Effector memory CD4-positive, alpha-beta T cell (primary cell): ENCODE measurements around the gene SMAD5.

Source experiments
- DNase-seq, 3 donors: peaks; one replicate each; pipeline ENCODE4 v3.0.0-alpha.2; 2020
- H3K27ac ChIP-seq: 2 replicates; pipeline ENCODE4 v1.7.0; 2013; ENCODE audit warnings: mild to moderate bottlenecking, low read length, moderate library complexity; ENCODE audit not compliant: insufficient read depth, poor library complexity, severe bottlenecking
- H3K27me3 ChIP-seq: replicated peaks from 2 replicates; pipeline ENCODE4 v1.7.0; 2013; ENCODE audit warnings: mild to moderate bottlenecking, low read length; ENCODE audit not compliant: insufficient read depth, control insufficient read depth, poor library complexity, severe bottlenecking
- H3K36me3 ChIP-seq: 2 replicates; pipeline ENCODE4 v1.7.0; 2013; ENCODE audit warnings: mild to moderate bottlenecking, low read length, moderate library complexity; ENCODE audit not compliant: control insufficient read depth, insufficient read depth
- H3K4me1 ChIP-seq: 2 replicates; pipeline ENCODE4 v1.7.0; 2013; ENCODE audit warnings: low read length, mild to moderate bottlenecking; ENCODE audit not compliant: control insufficient read depth, insufficient read depth, poor library complexity, severe bottlenecking
- H3K4me3 ChIP-seq: 2 replicates; pipeline ENCODE4 v1.7.0; 2013; ENCODE audit warnings: low read length, low read depth, mild to moderate bottlenecking; ENCODE audit not compliant: insufficient read depth, poor library complexity, severe bottlenecking
- H3K9me3 ChIP-seq: 2 replicates; pipeline ENCODE4 v1.7.0; 2013; ENCODE audit warnings: mild to moderate bottlenecking, low read length, moderate library complexity; ENCODE audit not compliant: control insufficient read depth
- total RNA-seq, 3 donors: gene quantifications; one replicate each; lab custom pipeline; 2026; lab: John Stamatoyannopoulos, UW

Gene SMAD5
- total RNA-seq = 24.5 to 25.2 (median 24.8) reads per million in 3 donors

GRCh38 chr5:136132557-136133221 is at the start of gene SMAD5:
Gene SMAD5 (plus strand): TSS chr5:136132845. CDS start chr5:136153761, 20,916 bp downstream.
- Histone ChIP-seq H3K4me3 (peak within 1 kb of the TSS; percentile 69), H3K36me3 (no peaks in the 10 kb centered on the region), H3K27me3 (no peaks in the 10 kb centered on the region), H3K4me1 (no peaks in the 10 kb centered on the region), H3K9me3 (no peaks in the 10 kb centered on the region), H3K27ac (peak within 1 kb of the TSS; percentile 49)
- peak; percentile 58 to 70 (median 68) for DNase-seq

- no peaks in the 10 kb centered on the region for H3K9me3 ChIP-seq
- no peaks in the 10 kb centered on the region for H3K4me1 ChIP-seq
- H3K27me3 ChIP-seq = no peaks in the 10 kb centered on the region
- H3K4me3 ChIP-seq = no peak overlapping the region
- DNase-seq = no peak
- no peaks in the 10 kb centered on the region for H3K36me3 ChIP-seq
- H3K27ac ChIP-seq = no peak overlapping the region
These were observed 47.9 kb upstream of the SMAD5 start for GRCh38 chr5:136084698-136085097.

GRCh38 chr5:136086783-136087566 is 45.7 kb upstream of the SMAD5 start:
- Histone ChIP-seq H3K4me3 (no peak overlapping the region), H3K27me3 (no peaks in the 10 kb centered on the region), H3K9me3 (no peaks in the 10 kb centered on the region), H3K27ac (no peak overlapping the region), H3K4me1 (no peaks in the 10 kb centered on the region), H3K36me3 (no peaks in the 10 kb centered on the region)
- DNase-seq = no peak

GRCh38 chr5:136087961-136088871 is 44.4 kb upstream of the SMAD5 start:
- H3K27ac ChIP-seq = no peak overlapping the region
- no peaks in the 10 kb centered on the region for H3K36me3 ChIP-seq
- no peaks in the 10 kb centered on the region for H3K4me1 ChIP-seq
- DNase-seq = no peak
- H3K4me3 ChIP-seq = no peak overlapping the region
- H3K27me3 ChIP-seq = no peaks in the 10 kb centered on the region
- H3K9me3 ChIP-seq = no peaks in the 10 kb centered on the region

- Histone ChIP-seq H3K4me1 (no peaks in the 10 kb centered on the region), H3K36me3 (no peaks in the 10 kb centered on the region), H3K27ac (no peak overlapping the region), H3K9me3 (no peaks in the 10 kb centered on the region), H3K27me3 (no peaks in the 10 kb centered on the region), H3K4me3 (no peak overlapping the region)
- DNase-seq = no peak
These were observed 42.9 kb upstream of the SMAD5 start for GRCh38 chr5:136089791-136090190.

- H3K36me3 ChIP-seq = no peaks in the 10 kb centered on the region
- no peak overlapping the region for H3K27ac ChIP-seq
- H3K4me3 ChIP-seq = no peak overlapping the region
- DNase-seq = no peak
- H3K9me3 ChIP-seq = no peaks in the 10 kb centered on the region
- H3K27me3 ChIP-seq = no peaks in the 10 kb centered on the region
- no peaks in the 10 kb centered on the region for H3K4me1 ChIP-seq
These were observed 42.3 kb upstream of the SMAD5 start for GRCh38 chr5:136090319-136090718.

GRCh38 chr5:136094189-136094912 is 38.3 kb upstream of the SMAD5 start:
- Histone ChIP-seq H3K27ac (no peak overlapping the region), H3K9me3 (no peaks in the 10 kb centered on the region), H3K4me1 (no peaks in the 10 kb centered on the region), H3K36me3 (no peaks in the 10 kb centered on the region), H3K4me3 (no peak overlapping the region), H3K27me3 (no peaks in the 10 kb centered on the region)
- DNase-seq = no peak

- Histone ChIP-seq H3K4me3 (no peak overlapping the region), H3K4me1 (no peaks in the 10 kb centered on the region), H3K27me3 (no peaks in the 10 kb centered on the region), H3K27ac (no peak overlapping the region), H3K36me3 (no peaks in the 10 kb centered on the region), H3K9me3 (no peaks in the 10 kb centered on the region)
- no peak for DNase-seq
These were observed 37.6 kb upstream of the SMAD5 start for GRCh38 chr5:136094913-136095641.

- no peak overlapping the region for H3K4me3 ChIP-seq
- no peaks in the 10 kb centered on the region for H3K27me3 ChIP-seq
- H3K27ac ChIP-seq = no peak overlapping the region
- no peaks in the 10 kb centered on the region for H3K9me3 ChIP-seq
- H3K36me3 ChIP-seq = no peaks in the 10 kb centered on the region
- H3K4me1 ChIP-seq = no peaks in the 10 kb centered on the region
- no peak for DNase-seq
These were observed 34.5 kb upstream of the SMAD5 start for GRCh38 chr5:136098176-136098575.
